WTC11 (cell line): ENCODE measurements around the gene HLA-DPA1. TPM values are rescaled to one million over a fixed set of nuclear protein-coding genes. Genes with fewer than 3 reads are reported as not detected.

ENCODE experiments used
- ATAC-seq: fragments of 200-7000 bp; cut with Tn5 transposase; 2 replicates; pipeline ENCODE4 v1.10.0; 2021; ENCODE audit warnings: mild to moderate bottlenecking, moderate library complexity
- CTCF ChIA-PET: fragments of 300-600 bp; sonication (Branson Sonifier 250); formaldehyde crosslinking; loops from one replicate; lab custom pipeline; 2021; ENCODE audit warnings: antibody characterized with exemption; lab: Charles Lee
- POLR2A ChIA-PET: fragments of 350-600 bp; sonication (Branson Sonifier 250); formaldehyde crosslinking; loops from one replicate; lab custom pipeline; 2021; ENCODE audit warnings: antibody characterized with exemption; lab: Charles Lee
- DNase-seq: peaks from one replicate; pipeline ENCODE4 v3.0.0; 2021; ENCODE audit warnings: low spot score
- H3K27ac Mint-ChIP-seq: 2 replicates; pipeline ENCODE4 v1.8.0; 2021; ENCODE audit warnings: mixed read lengths
- H3K27me3 Mint-ChIP-seq: 2 replicates; pipeline ENCODE4 v1.8.0; 2021; ENCODE audit warnings: low read depth, mild to moderate bottlenecking, moderate library complexity, mixed read lengths
- H3K36me3 Mint-ChIP-seq: 2 replicates; pipeline ENCODE4 v1.8.0; 2021; ENCODE audit warnings: mixed read lengths
- H3K4me1 Mint-ChIP-seq: 2 replicates; pipeline ENCODE4 v1.8.0; 2022; ENCODE audit warnings: mixed read lengths
- H3K4me3 Mint-ChIP-seq: 2 replicates; pipeline ENCODE4 v1.8.0; 2021; ENCODE audit warnings: mild to moderate bottlenecking, moderate library complexity, mixed read lengths
- H3K9me3 Mint-ChIP-seq: 2 replicates; pipeline ENCODE4 v1.8.0; 2021; ENCODE audit warnings: mixed read lengths
- ELF4 ChIP-seq: sonication (generic); formaldehyde crosslinking; IDR thresholded peaks from 2 replicates; pipeline ENCODE4 v1.8.1; 2022; ENCODE audit warnings: low read depth, mild to moderate bottlenecking, moderate library complexity, missing genetic modification reagents
- EMX1 ChIP-seq: fragments of 250-450 bp; sonication (Bioruptor Pico); IDR thresholded peaks from 2 replicates; pipeline ENCODE4 v1.8.0; 2021; ENCODE audit warnings: mild to moderate bottlenecking
- ESRRA ChIP-seq: sonication (generic); formaldehyde crosslinking; IDR thresholded peaks from 2 replicates; pipeline ENCODE4 v1.8.1; 2022; ENCODE audit warnings: mild to moderate bottlenecking, missing genetic modification reagents, borderline replicate concordance
- FOXP1 ChIP-seq: sonication (generic); formaldehyde crosslinking; IDR thresholded peaks from 2 replicates; pipeline ENCODE4 v1.8.0; 2022; ENCODE audit warnings: missing genetic modification reagents, mild to moderate bottlenecking, moderate library complexity, borderline replicate concordance
- FOXP4 ChIP-seq: sonication (generic); formaldehyde crosslinking; IDR thresholded peaks from 2 replicates; pipeline ENCODE4 v1.8.0; 2022; ENCODE audit warnings: mild to moderate bottlenecking, missing genetic modification reagents
- GABPB1 ChIP-seq: sonication (generic); formaldehyde crosslinking; IDR thresholded peaks from 2 replicates; pipeline ENCODE4 v1.8.1; 2023; ENCODE audit warnings: mild to moderate bottlenecking, missing genetic modification reagents
- IRF2 ChIP-seq: sonication (generic); formaldehyde crosslinking; IDR thresholded peaks from 2 replicates; pipeline ENCODE4 v1.8.0; 2022; ENCODE audit warnings: low read depth, missing genetic modification reagents, borderline replicate concordance
- JUN ChIP-seq: sonication (generic); formaldehyde crosslinking; IDR thresholded peaks from 2 replicates; pipeline ENCODE4 v1.8.0; 2023; ENCODE audit warnings: mild to moderate bottlenecking, missing genetic modification reagents
- NFATC4 ChIP-seq: fragments of 250-450 bp; sonication (Bioruptor Pico); IDR thresholded peaks from 2 replicates; pipeline ENCODE4 v1.9.0; 2021; ENCODE audit warnings: mild to moderate bottlenecking
- NFE2L1 ChIP-seq: sonication (generic); formaldehyde crosslinking; IDR thresholded peaks from 2 replicates; pipeline ENCODE4 v1.8.1; 2023; ENCODE audit warnings: missing genetic modification reagents
- PRRX2 ChIP-seq: fragments of 250-450 bp; sonication (Bioruptor Pico); IDR thresholded peaks from 2 replicates; pipeline ENCODE4 v1.8.0; 2021; ENCODE audit warnings: mild to moderate bottlenecking
- SMAD4 ChIP-seq: sonication (generic); formaldehyde crosslinking; IDR thresholded peaks from 2 replicates; pipeline ENCODE4 v1.8.0; 2022; ENCODE audit warnings: mild to moderate bottlenecking, missing genetic modification reagents
- SOX15 ChIP-seq: fragments of 250-450 bp; sonication (Bioruptor Pico); IDR thresholded peaks from 2 replicates; pipeline ENCODE4 v1.9.0; 2021; ENCODE audit warnings: mild to moderate bottlenecking
- USF1 ChIP-seq: sonication (generic); formaldehyde crosslinking; IDR thresholded peaks from 2 replicates; pipeline ENCODE4 v1.8.0; 2022; ENCODE audit warnings: mild to moderate bottlenecking, missing genetic modification reagents
- ZBTB43 ChIP-seq: sonication (generic); formaldehyde crosslinking; IDR thresholded peaks from 2 replicates; pipeline ENCODE4 v1.8.1; 2023; ENCODE audit warnings: mild to moderate bottlenecking, missing genetic modification reagents
- ZNF263 ChIP-seq: sonication (generic); formaldehyde crosslinking; IDR thresholded peaks from 2 replicates; pipeline ENCODE4 v1.8.1; 2022; ENCODE audit warnings: low read depth, mild to moderate bottlenecking, moderate library complexity, missing genetic modification reagents
- ZNF671 ChIP-seq: fragments of 250-450 bp; sonication (Bioruptor Pico); IDR thresholded peaks from 2 replicates; pipeline ENCODE4 v1.8.0; 2021; ENCODE audit warnings: mild to moderate bottlenecking
- total RNA-seq: library from RNA; stranded (reverse); gene quantifications from 3 replicates; pipeline ENCODE4 v1.2.3, GENCODE V29; 2021
- TF ChIP-seq, protein P1 (sequence below): fragments of 250-450 bp; sonication (Bioruptor Pico); IDR thresholded peaks from 2 replicates; pipeline ENCODE4 v2.1.2; 2022; ENCODE audit warnings: mild to moderate bottlenecking, moderate library complexity
- TF ChIP-seq, protein P2 (sequence below): sonication (generic); formaldehyde crosslinking; IDR thresholded peaks from 2 replicates; pipeline ENCODE4 v1.8.1; 2022; ENCODE audit warnings: mild to moderate bottlenecking, moderate library complexity, missing genetic modification reagents
- TF ChIP-seq, protein P3 (sequence below): sonication (generic); formaldehyde crosslinking; IDR thresholded peaks from 2 replicates; pipeline ENCODE4 v1.8.0; 2022; ENCODE audit warnings: mild to moderate bottlenecking, missing genetic modification reagents
- TF ChIP-seq, protein P4 (sequence below): sonication (generic); formaldehyde crosslinking; IDR thresholded peaks from 2 replicates; pipeline ENCODE4 v1.8.0; 2023; ENCODE audit warnings: missing genetic modification reagents, mild to moderate bottlenecking, borderline replicate concordance

Gene HLA-DPA1
- total RNA-seq, 1 experiment from 2014 or later, result 4.9 TPM

GRCh38 chr6:33116841-33117711, 43.6 kb upstream of the HLA-DPA1 start:
- Mint-ChIP-seq H3K27me3 (peaks cover 2% of the 10 kb centered on the region; the same call in 1 of the 2 replicates), H3K4me1 (peaks cover 62% of the 10 kb centered on the region), H3K4me3 (peak overlapping the region; percentile 98), H3K36me3 (peaks cover 7% of the 10 kb centered on the region), H3K9me3 (no peaks in the 10 kb centered on the region; the same call in 1 of the 2 replicates), H3K27ac (peak overlapping the region; percentile 100)
- CTCF ChIA-PET, result interaction anchor here (0.7 to 5.3 kb wide), 18 partner anchors 8 to 292 kb away, joined by 3 to 43 read pairs (median 5); partner anchors contain the start of genes RING1 and TAP2
- DNase-seq (peak; percentile 70), ATAC-seq (peak; percentile 53)
- POLR2A ChIA-PET, result interaction anchor here (0.5 to 3.2 kb wide), 9 partner anchors 9 to 922 kb away, joined by 3 to 26 read pairs (median 3); partner anchors contain the start of gene ZBTB22
- TF ChIP-seq IRF2 (no peak), GABPB1 (CRISPR knock-in tag) (no peak), ZNF263 (CRISPR knock-in tag) (peak; percentile 95), JUN (peak; percentile 48), NFATC4 (CRISPR knock-in tag) (0 out of 2 replicates have a peak, but pooled peaks have one; percentile 60), USF1 (peak; percentile 23; the same call in 1 of the 2 replicates), NFE2L1 (CRISPR knock-in tag) (0 out of 2 replicates have a peak, but pooled peaks have one; percentile 64), FOXP4 (CRISPR knock-in tag) (0 out of 2 replicates have a peak, but pooled peaks have one; percentile 41), ESRRA (CRISPR knock-in tag) (no peak), EMX1 (peak; percentile 82), FOXP1 (CRISPR knock-in tag) (0 out of 2 replicates have a peak, but pooled peaks have one; percentile 44), ZBTB43 (CRISPR knock-in tag) (peak; percentile 64; the same call in 1 of the 2 replicates), SOX15 (no peak), ZNF671 (peak; percentile 50; the same call in 1 of the 2 replicates), SMAD4 (CRISPR knock-in tag) (no peak), ELF4 (CRISPR knock-in tag) (peak; percentile 23; the same call in 1 of the 2 replicates), PRRX2 (CRISPR knock-in tag) (no peak)
- TF ChIP-seq, protein P1, sequence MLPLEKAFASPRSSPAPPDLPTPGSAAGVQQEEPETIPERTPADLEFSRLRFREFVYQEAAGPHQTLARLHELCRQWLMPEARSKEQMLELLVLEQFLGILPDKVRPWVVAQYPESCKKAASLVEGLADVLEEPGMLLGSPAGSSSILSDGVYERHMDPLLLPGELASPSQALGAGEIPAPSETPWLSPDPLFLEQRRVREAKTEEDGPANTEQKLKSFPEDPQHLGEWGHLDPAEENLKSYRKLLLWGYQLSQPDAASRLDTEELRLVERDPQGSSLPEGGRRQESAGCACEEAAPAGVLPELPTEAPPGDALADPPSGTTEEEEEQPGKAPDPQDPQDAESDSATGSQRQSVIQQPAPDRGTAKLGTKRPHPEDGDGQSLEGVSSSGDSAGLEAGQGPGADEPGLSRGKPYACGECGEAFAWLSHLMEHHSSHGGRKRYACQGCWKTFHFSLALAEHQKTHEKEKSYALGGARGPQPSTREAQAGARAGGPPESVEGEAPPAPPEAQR (CRISPR knock-in tag), result no peak
- TF ChIP-seq, protein P2, sequence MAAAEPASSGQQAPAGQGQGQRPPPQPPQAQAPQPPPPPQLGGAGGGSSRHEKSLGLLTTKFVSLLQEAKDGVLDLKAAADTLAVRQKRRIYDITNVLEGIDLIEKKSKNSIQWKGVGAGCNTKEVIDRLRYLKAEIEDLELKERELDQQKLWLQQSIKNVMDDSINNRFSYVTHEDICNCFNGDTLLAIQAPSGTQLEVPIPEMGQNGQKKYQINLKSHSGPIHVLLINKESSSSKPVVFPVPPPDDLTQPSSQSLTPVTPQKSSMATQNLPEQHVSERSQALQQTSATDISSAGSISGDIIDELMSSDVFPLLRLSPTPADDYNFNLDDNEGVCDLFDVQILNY (CRISPR knock-in tag), result 0 out of 2 replicates have a peak, but pooled peaks have one; percentile 28
- TF ChIP-seq, protein P3, sequence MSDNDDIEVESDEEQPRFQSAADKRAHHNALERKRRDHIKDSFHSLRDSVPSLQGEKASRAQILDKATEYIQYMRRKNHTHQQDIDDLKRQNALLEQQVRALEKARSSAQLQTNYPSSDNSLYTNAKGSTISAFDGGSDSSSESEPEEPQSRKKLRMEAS (CRISPR knock-in tag), result 0 out of 2 replicates have a peak, but pooled peaks have one; percentile 49
- TF ChIP-seq, protein P4, sequence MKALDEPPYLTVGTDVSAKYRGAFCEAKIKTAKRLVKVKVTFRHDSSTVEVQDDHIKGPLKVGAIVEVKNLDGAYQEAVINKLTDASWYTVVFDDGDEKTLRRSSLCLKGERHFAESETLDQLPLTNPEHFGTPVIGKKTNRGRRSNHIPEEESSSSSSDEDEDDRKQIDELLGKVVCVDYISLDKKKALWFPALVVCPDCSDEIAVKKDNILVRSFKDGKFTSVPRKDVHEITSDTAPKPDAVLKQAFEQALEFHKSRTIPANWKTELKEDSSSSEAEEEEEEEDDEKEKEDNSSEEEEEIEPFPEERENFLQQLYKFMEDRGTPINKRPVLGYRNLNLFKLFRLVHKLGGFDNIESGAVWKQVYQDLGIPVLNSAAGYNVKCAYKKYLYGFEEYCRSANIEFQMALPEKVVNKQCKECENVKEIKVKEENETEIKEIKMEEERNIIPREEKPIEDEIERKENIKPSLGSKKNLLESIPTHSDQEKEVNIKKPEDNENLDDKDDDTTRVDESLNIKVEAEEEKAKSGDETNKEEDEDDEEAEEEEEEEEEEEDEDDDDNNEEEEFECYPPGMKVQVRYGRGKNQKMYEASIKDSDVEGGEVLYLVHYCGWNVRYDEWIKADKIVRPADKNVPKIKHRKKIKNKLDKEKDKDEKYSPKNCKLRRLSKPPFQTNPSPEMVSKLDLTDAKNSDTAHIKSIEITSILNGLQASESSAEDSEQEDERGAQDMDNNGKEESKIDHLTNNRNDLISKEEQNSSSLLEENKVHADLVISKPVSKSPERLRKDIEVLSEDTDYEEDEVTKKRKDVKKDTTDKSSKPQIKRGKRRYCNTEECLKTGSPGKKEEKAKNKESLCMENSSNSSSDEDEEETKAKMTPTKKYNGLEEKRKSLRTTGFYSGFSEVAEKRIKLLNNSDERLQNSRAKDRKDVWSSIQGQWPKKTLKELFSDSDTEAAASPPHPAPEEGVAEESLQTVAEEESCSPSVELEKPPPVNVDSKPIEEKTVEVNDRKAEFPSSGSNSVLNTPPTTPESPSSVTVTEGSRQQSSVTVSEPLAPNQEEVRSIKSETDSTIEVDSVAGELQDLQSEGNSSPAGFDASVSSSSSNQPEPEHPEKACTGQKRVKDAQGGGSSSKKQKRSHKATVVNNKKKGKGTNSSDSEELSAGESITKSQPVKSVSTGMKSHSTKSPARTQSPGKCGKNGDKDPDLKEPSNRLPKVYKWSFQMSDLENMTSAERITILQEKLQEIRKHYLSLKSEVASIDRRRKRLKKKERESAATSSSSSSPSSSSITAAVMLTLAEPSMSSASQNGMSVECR (CRISPR knock-in tag), result peak; percentile 80; the same call in 1 of the 2 replicates
